Type B pancreatic cell (in vitro differentiated cells): ENCODE results near the gene SSNA1. TPM values are rescaled to one million over a fixed set of nuclear protein-coding genes. Genes with fewer than 3 reads are reported as not detected.

ENCODE experiments used
- DNase-seq: peaks from one replicate; pipeline ENCODE4 v3.0.0; 2021; ENCODE audit warnings: mixed read lengths; ENCODE audit not compliant: unreplicated experiment; ENCODE audit errors: extremely low spot score
- H3K27ac Mint-ChIP-seq: 2 replicates; pipeline ENCODE4 v1.8.0; 2021; ENCODE audit warnings: mild to moderate bottlenecking, mixed read lengths
- H3K27me3 Mint-ChIP-seq: 2 replicates; pipeline ENCODE4 v1.8.0; 2021; ENCODE audit warnings: mixed read lengths
- H3K36me3 Mint-ChIP-seq: 2 replicates; pipeline ENCODE4 v1.8.0; 2021; ENCODE audit warnings: mixed read lengths
- H3K4me1 Mint-ChIP-seq: one replicate; pipeline ENCODE4 v1.8.0; 2021; ENCODE audit warnings: mixed read lengths; ENCODE audit not compliant: unreplicated experiment
- H3K4me3 Mint-ChIP-seq: 2 replicates; pipeline ENCODE4 v1.8.0; 2021; ENCODE audit warnings: mild to moderate bottlenecking, mixed read lengths
- H3K9me3 Mint-ChIP-seq: 2 replicates; pipeline ENCODE4 v1.8.0; 2021; ENCODE audit warnings: mixed read lengths
- total RNA-seq: library from RNA; stranded (reverse); gene quantifications from 2 replicates; pipeline ENCODE4 v1.2.1, GENCODE V29; 2021; ENCODE audit warnings: low replicate concordance
- TF ChIP-seq, protein P1 (sequence below): fragments of 200-600 bp; sonication (generic); conservative IDR thresholded peaks from 2 replicates; pipeline ENCODE4 v1.5.0; 2021; ENCODE audit warnings: antibody characterized with exemption, mild to moderate bottlenecking

The SSNA1 gene
- total RNA-seq, 1 donor from 2014 or later = 64.9 TPM

DNA sequence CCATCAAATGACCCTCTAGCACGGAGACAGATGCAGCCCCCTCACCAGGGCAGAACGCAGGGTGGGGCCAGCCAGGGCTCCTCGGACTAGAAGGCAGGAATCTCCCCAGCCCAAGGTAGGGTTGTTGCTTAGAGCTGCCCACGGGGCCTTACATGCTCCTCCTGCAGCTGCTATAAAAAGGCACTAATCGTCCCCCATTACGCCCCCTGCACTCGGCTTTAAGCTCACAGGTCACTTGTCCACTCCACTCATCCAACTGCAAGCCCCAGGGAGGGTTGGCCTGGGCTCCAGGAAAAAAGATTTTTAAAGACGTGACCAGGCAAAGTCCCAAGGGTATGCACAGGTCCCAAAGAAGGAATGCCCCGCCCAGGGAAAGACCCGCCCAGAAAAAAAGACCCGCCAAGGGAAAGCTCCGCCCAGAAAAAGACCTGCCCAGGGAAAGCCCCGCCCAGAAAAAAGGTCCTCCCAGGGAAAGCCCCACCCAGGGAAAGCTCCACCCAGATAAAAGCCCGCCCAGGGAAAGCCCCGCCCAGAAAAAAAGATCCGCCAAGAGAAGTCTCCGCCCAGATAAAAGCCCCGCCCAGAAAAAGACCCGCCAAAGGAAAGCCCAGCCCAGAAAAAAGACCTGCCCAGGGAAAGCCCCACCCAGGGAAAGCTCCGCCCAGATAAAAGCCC, 38.4 kb upstream of the SSNA1 start:
- no peaks in the 10 kb centered on the region for H3K4me1 Mint-ChIP-seq
- no peaks in the 10 kb centered on the region for H3K36me3 Mint-ChIP-seq
- no peak for DNase-seq
- H3K4me3 Mint-ChIP-seq = no peak overlapping the region
- TF ChIP-seq, protein P1, sequence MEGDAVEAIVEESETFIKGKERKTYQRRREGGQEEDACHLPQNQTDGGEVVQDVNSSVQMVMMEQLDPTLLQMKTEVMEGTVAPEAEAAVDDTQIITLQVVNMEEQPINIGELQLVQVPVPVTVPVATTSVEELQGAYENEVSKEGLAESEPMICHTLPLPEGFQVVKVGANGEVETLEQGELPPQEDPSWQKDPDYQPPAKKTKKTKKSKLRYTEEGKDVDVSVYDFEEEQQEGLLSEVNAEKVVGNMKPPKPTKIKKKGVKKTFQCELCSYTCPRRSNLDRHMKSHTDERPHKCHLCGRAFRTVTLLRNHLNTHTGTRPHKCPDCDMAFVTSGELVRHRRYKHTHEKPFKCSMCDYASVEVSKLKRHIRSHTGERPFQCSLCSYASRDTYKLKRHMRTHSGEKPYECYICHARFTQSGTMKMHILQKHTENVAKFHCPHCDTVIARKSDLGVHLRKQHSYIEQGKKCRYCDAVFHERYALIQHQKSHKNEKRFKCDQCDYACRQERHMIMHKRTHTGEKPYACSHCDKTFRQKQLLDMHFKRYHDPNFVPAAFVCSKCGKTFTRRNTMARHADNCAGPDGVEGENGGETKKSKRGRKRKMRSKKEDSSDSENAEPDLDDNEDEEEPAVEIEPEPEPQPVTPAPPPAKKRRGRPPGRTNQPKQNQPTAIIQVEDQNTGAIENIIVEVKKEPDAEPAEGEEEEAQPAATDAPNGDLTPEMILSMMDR = no peak
- H3K27ac Mint-ChIP-seq = no peak overlapping the region
- peaks cover 19% of the 10 kb centered on the region for H3K27me3 Mint-ChIP-seq
- no peaks in the 10 kb centered on the region for H3K9me3 Mint-ChIP-seq

DNA sequence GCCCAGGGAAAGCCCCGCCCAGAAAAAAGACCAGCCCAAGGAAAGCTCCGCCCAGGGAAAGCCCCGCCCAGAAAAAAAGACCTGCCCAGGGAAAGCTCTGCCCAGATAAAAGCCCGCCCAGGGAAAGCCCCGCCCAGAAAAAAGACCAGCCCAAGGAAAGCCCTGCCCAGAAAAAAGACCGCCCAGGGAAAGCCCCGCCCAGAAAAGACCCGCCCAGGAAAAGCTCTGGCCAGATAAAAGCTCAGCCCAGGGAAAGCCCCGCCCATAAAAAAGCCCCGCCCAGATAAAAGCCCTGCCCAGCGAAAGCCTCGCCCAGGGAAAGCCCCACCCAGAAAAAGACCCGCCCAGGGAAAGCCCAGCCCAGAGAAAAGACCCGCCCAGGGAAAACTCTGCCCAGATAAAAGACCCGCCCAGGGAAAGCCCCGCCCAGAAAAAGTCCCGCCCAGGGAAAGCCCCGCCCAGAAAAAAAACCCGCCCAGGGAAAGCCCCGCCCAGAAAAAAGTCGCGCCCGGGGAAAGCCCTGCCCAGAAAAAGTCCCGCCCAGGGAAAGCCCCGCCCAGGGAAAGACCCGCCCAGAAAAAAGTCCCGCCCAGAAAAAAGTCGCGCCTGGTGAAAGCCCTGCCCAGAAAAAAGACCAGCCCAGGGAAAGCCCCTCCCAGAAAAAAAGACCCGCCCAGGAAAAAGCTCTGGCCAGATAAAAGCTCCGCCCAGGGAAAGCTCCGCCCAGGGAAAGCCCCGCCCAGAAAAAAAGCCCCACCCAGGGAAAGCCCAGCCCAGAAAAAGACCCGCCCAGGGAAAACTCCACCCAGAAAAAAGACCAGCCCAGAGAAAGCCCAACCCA, 37.6 kb upstream of the SSNA1 start:
- TF ChIP-seq, protein P1 = no peak
- no peaks in the 10 kb centered on the region for H3K36me3 Mint-ChIP-seq
- no peak overlapping the region for H3K27ac Mint-ChIP-seq
- H3K9me3 Mint-ChIP-seq = no peaks in the 10 kb centered on the region
- peaks cover 24% of the 10 kb centered on the region for H3K27me3 Mint-ChIP-seq
- H3K4me1 Mint-ChIP-seq = no peaks in the 10 kb centered on the region
- no peak overlapping the region for H3K4me3 Mint-ChIP-seq
- DNase-seq = no peak

DNA sequence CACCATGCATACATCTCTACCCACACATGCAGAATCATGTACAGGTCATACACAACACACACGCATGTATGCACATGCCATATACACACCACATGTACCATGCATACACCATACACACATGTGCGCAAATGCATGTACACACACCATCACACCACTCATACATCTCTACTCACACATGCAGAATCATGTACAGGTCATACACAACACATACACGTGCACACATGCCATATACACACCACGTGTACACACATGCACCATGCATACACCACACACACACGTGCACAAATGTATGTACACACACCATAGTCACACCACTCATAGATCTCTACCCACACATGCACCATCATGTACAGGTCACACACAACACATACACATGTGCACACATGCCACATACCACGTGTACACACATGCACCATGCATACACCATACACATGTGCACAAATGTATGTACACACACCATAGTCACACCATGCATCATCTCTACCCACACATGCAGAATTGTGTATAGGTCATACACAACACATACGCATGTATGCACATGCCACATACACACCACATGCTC, 35.6 kb upstream of the SSNA1 start:
- H3K27ac Mint-ChIP-seq = no peak overlapping the region
- H3K4me1 Mint-ChIP-seq = no peaks in the 10 kb centered on the region
- no peak for DNase-seq
- no peaks in the 10 kb centered on the region for H3K9me3 Mint-ChIP-seq
- no peak overlapping the region for H3K4me3 Mint-ChIP-seq
- H3K27me3 Mint-ChIP-seq = peaks cover 35% of the 10 kb centered on the region
- H3K36me3 Mint-ChIP-seq = no peaks in the 10 kb centered on the region
- TF ChIP-seq, protein P1 = no peak

DNA sequence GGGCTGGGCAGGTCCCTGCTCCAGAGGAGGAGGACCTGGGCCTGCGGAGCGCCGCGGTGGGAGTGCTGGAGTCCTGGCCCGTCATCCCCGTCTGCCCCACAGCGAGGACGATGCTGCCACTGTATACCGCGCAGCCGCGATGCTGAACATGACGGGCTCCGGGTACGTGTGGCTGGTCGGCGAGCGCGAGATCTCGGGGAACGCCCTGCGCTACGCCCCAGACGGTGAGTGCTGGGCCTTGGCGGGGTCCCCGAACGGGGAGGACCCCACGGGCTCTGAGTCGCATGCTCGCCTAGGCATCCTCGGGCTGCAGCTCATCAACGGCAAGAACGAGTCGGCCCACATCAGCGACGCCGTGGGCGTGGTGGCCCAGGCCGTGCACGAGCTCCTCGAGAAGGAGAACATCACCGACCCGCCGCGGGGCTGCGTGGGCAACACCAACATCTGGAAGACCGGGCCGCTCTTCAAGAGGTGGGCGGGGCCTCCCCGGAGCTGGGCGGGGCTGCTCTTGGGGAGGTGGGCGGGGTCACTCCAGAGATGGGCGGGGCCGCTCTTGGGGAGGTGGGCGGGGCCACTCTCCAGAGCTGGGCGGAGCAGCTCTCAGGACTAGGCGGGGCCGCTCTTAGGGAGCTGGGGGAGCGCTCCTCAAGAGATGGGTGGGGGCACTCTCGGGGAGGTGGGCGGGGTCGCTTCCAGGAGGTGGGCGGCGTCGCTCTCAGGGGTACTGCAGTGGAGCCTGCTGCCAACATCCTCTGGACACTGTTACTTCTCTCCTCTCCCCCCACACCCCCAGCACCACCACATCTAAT, 31.7 kb upstream of the SSNA1 start:
- Mint-ChIP-seq H3K4me3 (no peak overlapping the region), H3K36me3 (no peaks in the 10 kb centered on the region), H3K4me1 (no peaks in the 10 kb centered on the region), H3K27ac (no peak overlapping the region), H3K9me3 (no peaks in the 10 kb centered on the region), H3K27me3 (peaks cover 63% of the 10 kb centered on the region)
- TF ChIP-seq, protein P1 = no peak
- no peak for DNase-seq

DNA sequence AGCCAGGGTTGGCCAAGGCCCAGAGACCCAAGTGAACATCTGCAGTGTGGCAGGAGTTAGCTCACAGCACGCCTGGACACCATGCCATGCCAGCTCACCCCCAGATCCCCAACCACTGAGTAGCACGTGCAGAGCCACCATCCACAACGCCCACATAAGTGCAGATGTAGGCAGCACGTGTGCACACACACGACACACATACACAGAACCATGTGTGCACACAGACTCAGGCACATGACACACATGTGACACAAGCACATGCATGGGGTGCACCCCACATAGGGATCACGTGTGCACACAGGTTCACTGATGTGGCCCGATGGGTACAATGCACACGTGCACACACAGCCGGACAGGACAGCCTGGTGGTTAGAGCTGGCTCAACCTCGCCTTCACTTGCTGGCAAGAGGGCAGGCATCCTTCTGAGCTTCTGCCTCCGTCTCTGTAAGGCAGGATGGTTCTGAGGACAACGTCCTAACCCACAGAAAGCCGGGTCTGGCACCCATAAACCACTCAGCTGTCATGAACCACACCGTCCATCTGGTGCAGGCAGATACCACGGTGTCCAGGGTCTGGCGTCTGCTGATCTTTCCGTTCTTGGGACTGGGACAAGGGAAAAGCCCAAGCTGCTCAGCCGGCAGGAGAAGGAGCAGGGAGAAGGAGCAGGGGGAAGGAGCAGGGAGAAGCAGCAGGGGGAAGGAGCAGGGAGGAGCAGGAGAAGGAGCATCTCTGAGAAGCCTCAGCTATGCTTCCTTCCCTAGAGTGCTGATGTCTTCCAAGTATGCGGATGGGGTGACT, 30.7 kb upstream of the SSNA1 start:
- no peak overlapping the region for H3K4me3 Mint-ChIP-seq
- no peaks in the 10 kb centered on the region for H3K4me1 Mint-ChIP-seq
- no peaks in the 10 kb centered on the region for H3K36me3 Mint-ChIP-seq
- H3K27me3 Mint-ChIP-seq = peaks cover 65% of the 10 kb centered on the region
- no peak for DNase-seq
- H3K9me3 Mint-ChIP-seq = no peaks in the 10 kb centered on the region
- TF ChIP-seq, protein P1 = no peak
- H3K27ac Mint-ChIP-seq = no peak overlapping the region
